Activated T-helper 2 cell treated with anti-CD3 and anti-CD28 coated beads, Interferon-gamma antibody, Interleukin-2, Interleukin-4, amounts not matched to agents 10 μg/mL and 5 μg/mL and 100 μg/mL, durations not matched to agents 14 hours and 24 hours and 36 hours (primary cell): ENCODE results near the gene VPS41. TPM values are rescaled to one million over a fixed set of nuclear protein-coding genes. Genes with fewer than 3 reads are reported as not detected.

Experiments used
- DNase-seq: peaks from one replicate; pipeline ENCODE4 v3.0.0; 2021; ENCODE audit warnings: low spot score
- H3K27ac Mint-ChIP-seq: one replicate; pipeline ENCODE4 v1.8.0; 2021; ENCODE audit warnings: mixed read lengths
- H3K27me3 Mint-ChIP-seq: one replicate; pipeline ENCODE4 v1.8.0; 2021; ENCODE audit warnings: low read depth, mixed read lengths
- H3K36me3 Mint-ChIP-seq: one replicate; pipeline ENCODE4 v1.8.0; 2021; ENCODE audit warnings: low read depth, mixed read lengths
- H3K4me1 Mint-ChIP-seq: one replicate; pipeline ENCODE4 v1.8.0; 2021; ENCODE audit warnings: low read depth, mixed read lengths
- H3K4me3 Mint-ChIP-seq: one replicate; pipeline ENCODE4 v1.8.0; 2021; ENCODE audit warnings: low read depth, mild to moderate bottlenecking, moderate library complexity, mixed read lengths
- H3K9me3 Mint-ChIP-seq: one replicate; pipeline ENCODE4 v1.8.0; 2021; ENCODE audit warnings: mixed read lengths
- intact Hi-C: fragments of 100-400 bp; cut with micrococcal nuclease; formaldehyde crosslinking; loops from one replicate; pipeline ENCODE4 v1.15.1; 2023
- total RNA-seq: library from RNA; stranded (reverse); gene quantifications from 2 replicates; pipeline ENCODE4 v1.2.3, GENCODE V29; 2022

Gene VPS41
- total RNA-seq, 1 donor from 2014 or later: 59.9 TPM

DNA sequence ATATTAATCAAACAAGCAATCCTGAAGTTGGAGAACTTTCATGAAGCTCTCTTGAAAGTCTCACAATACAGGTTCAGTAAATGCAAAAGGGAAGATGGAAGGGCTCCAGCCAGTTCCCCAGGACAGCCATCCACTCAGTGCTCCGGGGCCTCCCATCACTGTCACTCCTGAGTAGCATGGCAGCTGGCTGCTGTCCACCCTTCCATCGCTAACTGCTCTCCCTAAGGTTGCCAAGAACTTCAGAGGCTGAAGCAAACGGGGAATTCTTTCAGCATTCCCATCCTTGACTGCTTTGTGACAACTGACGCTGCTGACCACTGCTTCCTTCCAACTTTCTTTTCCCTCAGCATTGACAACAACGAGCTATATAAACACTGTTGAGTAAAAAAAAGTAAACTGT lies 69.1 kb downstream of the VPS41 start:
- no peaks in the 10 kb centered on the region for H3K27me3 Mint-ChIP-seq
- intact Hi-C loops: no loop called here
- peaks cover 3% of the 10 kb centered on the region for H3K4me1 Mint-ChIP-seq
- H3K4me3 Mint-ChIP-seq: no peak overlapping the region
- no peak for DNase-seq
- no peaks in the 10 kb centered on the region for H3K9me3 Mint-ChIP-seq
- no peak overlapping the region for H3K27ac Mint-ChIP-seq
- H3K36me3 Mint-ChIP-seq: no peaks in the 10 kb centered on the region

DNA sequence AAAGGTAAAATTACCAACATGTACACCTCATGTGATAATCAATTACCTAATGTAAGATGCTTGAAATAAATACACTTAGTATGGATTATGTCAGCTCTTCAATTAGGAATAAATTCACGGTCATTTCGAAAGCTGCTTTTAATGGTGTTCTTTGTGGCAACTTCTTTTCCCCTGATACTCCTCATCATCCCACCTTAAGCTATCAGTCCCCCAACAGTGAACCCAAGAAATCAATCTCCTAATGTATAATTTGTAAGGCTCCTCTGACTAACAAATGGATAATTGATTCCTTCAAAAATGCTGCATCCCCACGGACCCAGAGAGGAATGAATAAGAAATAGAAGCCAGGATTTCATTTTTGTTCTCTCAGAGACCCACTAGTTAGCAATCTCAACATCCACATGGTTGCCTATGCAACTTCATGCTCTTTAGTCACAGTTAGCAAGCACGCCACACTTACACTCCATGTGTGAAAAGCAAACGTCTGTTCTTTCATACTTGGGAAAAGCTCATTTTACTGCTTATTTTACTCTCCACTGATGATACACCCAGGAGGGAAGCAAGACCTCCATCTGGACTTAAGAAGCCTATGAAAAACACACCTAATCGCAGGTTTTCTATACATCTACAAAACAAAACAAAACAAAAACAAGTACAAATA lies 70.1 kb downstream of the VPS41 start:
- Mint-ChIP-seq H3K36me3 (no peaks in the 10 kb centered on the region), H3K27me3 (no peaks in the 10 kb centered on the region), H3K27ac (no peak overlapping the region), H3K9me3 (no peaks in the 10 kb centered on the region), H3K4me1 (peaks cover 3% of the 10 kb centered on the region), H3K4me3 (no peak overlapping the region)
- DNase-seq: no peak
- intact Hi-C loops: no loop called here

DNA sequence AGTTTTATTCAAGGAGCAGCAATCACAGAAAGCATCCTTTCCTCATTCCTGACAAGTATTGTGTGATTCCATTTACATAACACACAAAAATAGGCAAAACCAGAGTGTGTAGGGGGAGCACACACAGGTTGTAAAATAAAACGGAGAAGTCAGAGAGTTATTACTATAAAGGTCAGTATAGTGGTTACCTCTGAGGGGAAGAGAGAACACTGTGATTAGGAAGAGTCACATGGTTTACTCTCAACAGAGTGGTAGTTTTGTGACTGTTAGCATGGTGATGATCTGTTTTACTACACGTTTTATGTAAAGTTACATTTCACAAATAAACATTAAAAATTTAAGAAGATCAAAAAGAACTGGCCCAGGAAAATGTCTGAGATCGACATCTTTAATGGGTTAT lies 74.6 kb downstream of the VPS41 start:
- H3K27ac Mint-ChIP-seq: no peak overlapping the region
- peaks cover 3% of the 10 kb centered on the region for H3K4me1 Mint-ChIP-seq
- H3K36me3 Mint-ChIP-seq: no peaks in the 10 kb centered on the region
- no peaks in the 10 kb centered on the region for H3K9me3 Mint-ChIP-seq
- no peak overlapping the region for H3K4me3 Mint-ChIP-seq
- no peaks in the 10 kb centered on the region for H3K27me3 Mint-ChIP-seq
- no peak for DNase-seq
- intact Hi-C loops: no loop called here

DNA sequence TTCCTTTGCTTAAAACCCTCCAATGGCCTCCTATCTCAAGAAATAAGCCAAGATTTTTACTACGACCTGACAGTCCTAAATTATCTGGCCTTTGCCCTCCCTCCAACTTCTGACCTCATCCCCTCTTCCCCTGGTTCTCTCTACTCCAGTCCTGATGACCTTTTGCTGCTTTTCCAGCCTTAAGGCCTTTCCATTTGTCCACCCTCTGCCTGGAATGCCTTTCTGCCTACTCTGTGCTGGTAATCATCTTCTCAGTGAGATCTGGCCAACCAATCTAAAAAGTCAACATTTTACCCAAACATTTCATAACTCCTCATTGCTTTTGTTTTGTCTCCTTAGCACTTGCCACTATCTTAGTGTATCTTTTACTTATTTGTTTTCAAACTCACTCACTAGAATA lies 75.7 kb downstream of the VPS41 start:
- no peak overlapping the region for H3K27ac Mint-ChIP-seq
- peaks cover 3% of the 10 kb centered on the region for H3K4me1 Mint-ChIP-seq
- H3K4me3 Mint-ChIP-seq: no peak overlapping the region
- no peaks in the 10 kb centered on the region for H3K27me3 Mint-ChIP-seq
- no peaks in the 10 kb centered on the region for H3K36me3 Mint-ChIP-seq
- intact Hi-C loops: no loop called here
- no peaks in the 10 kb centered on the region for H3K9me3 Mint-ChIP-seq
- DNase-seq: no peak

DNA sequence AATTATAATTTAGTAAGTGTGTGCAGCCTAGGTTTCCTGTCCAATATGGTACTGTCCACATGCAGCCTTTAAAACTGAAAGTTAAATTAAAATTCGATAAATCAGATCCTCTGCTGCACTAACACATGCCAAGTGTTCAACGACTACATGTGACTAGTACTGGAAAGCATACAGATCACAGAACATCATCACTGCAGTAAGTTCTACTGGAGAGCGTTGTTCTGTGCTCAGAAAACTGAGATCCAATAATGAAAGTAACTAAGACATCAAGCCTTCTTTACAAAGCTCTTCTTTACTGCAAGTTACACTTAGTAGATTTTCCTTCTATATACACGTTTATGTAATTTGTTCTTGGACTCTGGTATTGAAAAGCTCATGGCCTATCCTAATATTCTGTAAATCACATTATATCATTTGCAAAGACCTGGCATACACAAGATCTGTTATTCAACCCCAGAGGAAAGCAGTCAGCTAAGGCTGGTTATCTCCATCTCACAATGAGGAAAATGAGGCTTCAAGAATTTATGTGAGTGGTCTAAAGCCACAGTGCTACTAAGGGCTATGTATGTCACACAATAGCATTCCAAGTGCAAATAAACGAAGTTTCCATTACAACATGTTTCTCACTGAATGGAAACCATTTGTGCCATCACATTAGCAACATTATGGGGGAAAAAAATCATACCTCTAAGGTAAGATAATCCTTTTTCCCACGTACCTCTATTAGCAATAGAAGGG lies 77.6 kb downstream of the VPS41 start:
- H3K27me3 Mint-ChIP-seq: no peaks in the 10 kb centered on the region
- intact Hi-C loops: no loop called here
- H3K4me3 Mint-ChIP-seq: no peak overlapping the region
- no peak for DNase-seq
- H3K9me3 Mint-ChIP-seq: no peaks in the 10 kb centered on the region
- H3K4me1 Mint-ChIP-seq: peaks cover 3% of the 10 kb centered on the region
- H3K27ac Mint-ChIP-seq: no peak overlapping the region
- H3K36me3 Mint-ChIP-seq: no peaks in the 10 kb centered on the region

DNA sequence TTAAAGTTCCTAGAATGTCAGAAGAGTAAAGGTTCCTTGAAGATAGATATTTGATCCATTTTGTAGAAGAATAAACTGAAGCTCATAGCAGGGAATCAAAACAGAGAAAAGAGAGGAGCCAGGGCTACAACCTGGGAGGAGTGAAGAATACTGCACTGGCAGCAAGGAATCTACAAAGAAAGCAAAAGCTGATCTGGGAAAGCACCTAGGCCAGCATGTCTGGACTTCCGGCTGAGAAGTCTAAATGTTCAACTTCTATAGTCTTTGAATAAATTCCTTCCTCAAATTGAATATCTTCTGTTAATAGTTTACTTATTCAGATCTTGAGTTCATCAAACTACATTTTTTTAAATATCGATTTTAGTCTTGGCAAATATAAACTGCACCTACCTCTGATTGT lies 78.2 kb downstream of the VPS41 start:
- Mint-ChIP-seq H3K4me3 (no peak overlapping the region), H3K36me3 (no peaks in the 10 kb centered on the region), H3K27me3 (no peaks in the 10 kb centered on the region), H3K4me1 (peaks cover 3% of the 10 kb centered on the region), H3K27ac (no peak overlapping the region), H3K9me3 (no peaks in the 10 kb centered on the region)
- DNase-seq: no peak
- intact Hi-C loops: no loop called here

DNA sequence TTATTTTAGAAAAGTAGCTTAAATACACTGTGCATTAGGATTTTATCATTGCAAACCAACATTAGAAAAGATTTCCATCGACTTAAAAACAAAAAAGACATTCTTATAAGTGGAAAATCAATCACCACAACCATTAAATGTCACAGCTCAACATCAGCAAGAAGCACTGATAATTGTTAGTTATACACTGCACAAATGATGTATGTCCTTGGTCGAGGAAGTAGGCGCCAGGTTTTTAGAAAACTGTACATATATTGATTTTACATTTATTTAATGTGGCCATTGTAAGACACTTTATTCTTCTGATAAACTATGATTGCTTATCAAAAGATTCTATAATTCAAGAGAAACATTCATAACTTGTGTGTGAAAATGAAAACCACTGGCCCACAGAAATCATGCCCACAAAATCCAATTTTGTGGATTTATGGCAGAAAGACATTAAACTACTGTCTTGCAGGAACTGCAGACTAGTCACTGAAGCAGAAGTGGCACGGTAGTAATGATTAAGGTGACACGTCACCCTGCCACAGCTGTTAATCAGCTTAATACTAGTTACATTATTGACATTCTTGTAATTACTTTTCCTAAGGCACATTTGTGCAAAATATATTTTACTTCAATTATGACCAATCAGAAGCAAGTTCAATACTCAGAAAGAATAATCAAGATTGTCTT lies 79.4 kb downstream of the VPS41 start:
- H3K4me1 Mint-ChIP-seq: peaks cover 3% of the 10 kb centered on the region
- no peak overlapping the region for H3K4me3 Mint-ChIP-seq
- no peaks in the 10 kb centered on the region for H3K9me3 Mint-ChIP-seq
- H3K27me3 Mint-ChIP-seq: no peaks in the 10 kb centered on the region
- intact Hi-C loops: no loop called here
- no peak for DNase-seq
- no peaks in the 10 kb centered on the region for H3K36me3 Mint-ChIP-seq
- H3K27ac Mint-ChIP-seq: no peak overlapping the region

DNA sequence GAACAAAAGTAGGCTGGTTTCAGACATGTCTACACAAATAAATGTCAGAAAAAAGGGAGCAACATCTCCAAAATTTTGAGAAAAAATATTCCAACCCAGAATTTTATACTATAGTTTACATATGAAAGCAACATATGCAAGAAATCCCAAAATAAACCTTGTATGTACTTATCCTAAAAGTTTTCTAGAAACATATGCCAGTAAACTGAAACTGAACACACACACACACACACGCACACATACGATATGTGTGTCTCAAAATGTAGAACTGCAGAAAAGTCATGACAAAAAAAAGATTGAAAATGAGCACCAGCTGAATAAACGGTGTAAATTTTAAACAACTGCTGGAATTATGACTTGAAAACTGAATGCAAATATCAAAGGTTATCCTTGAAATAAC lies 81.0 kb downstream of the VPS41 start:
- Mint-ChIP-seq H3K27me3 (no peaks in the 10 kb centered on the region), H3K9me3 (no peaks in the 10 kb centered on the region), H3K27ac (no peak overlapping the region), H3K4me1 (peaks cover 3% of the 10 kb centered on the region), H3K4me3 (no peak overlapping the region), H3K36me3 (no peaks in the 10 kb centered on the region)
- DNase-seq: no peak
- intact Hi-C loops: no loop called here

DNA sequence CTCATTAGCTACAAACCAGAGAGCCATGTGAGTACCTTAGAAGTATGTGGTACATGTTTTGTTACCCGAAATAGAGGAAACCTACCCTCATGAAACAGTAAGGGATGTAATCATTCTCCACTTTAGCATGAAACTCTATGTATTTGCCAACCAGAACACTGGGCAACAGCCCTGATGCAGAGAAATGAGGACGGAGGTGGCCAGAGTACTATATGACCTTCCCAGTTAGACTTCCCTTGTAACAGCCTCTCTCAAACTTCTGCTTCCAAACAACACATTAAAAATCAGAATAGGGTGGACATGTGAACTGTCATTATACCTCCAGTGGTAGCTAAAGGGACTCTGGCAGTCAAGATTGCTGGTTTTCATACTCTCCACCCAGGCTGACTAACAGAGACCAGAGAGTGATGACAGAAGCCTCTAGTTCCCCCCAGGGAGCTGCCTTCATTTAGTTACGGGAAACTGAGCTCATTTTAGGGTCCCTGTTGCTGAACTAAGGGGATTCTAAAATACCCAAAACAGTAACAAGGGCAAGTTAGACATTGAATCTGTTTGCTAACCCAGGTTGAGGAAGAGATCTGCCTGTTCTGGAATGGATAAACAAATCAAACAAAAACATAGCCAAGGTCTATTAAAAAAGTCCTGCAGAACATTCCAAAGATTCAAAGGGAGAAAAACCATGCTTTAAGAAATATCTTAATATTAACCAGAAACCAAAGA lies 83.1 kb downstream of the VPS41 start:
- H3K4me1 Mint-ChIP-seq: peaks cover 3% of the 10 kb centered on the region
- intact Hi-C loops: no loop called here
- H3K9me3 Mint-ChIP-seq: no peaks in the 10 kb centered on the region
- no peaks in the 10 kb centered on the region for H3K27me3 Mint-ChIP-seq
- DNase-seq: no peak
- H3K4me3 Mint-ChIP-seq: no peak overlapping the region
- H3K36me3 Mint-ChIP-seq: no peaks in the 10 kb centered on the region
- no peak overlapping the region for H3K27ac Mint-ChIP-seq

DNA sequence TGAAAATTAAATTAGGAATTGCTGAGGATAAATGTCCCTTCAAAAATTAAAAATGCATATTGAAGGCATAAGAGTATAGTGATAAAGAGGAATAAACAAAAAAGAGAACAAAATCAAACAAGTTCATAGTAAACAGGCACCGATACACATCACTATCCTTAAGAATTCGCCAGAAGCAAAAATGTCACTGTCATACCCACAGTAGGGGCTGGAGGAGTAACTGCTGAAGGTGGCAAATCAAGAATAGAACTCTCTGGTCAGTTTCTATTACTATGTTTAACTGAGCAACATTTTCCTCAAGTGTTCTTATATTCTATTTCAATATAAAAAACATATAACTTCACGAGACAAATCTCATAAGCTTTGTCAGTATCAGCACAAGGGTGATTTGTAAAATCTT lies 84.0 kb downstream of the VPS41 start:
- Mint-ChIP-seq H3K4me3 (no peak overlapping the region), H3K27me3 (no peaks in the 10 kb centered on the region), H3K4me1 (no peaks in the 10 kb centered on the region), H3K9me3 (no peaks in the 10 kb centered on the region), H3K27ac (no peak overlapping the region), H3K36me3 (no peaks in the 10 kb centered on the region)
- DNase-seq: no peak
- intact Hi-C loops: no loop called here

DNA sequence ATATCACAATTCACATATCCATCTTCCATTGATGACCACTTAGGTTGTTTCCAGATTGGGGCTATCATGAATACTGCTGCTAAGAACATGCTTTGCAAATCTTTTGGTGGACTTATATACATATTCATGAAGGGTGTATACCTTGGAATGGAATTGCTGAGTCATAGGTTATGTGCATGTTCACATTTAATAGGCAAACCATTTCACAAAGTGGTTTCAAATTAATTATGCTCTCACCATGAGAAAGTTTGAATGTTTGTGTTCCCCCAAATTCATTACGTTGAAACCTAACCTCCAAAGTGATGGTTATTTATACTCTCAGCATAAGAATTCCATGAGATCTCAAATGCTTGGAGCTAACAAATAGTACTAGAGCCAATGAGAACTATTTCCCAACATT lies 86.4 kb downstream of the VPS41 start:
- Mint-ChIP-seq H3K4me3 (no peak overlapping the region), H3K4me1 (no peaks in the 10 kb centered on the region), H3K27me3 (no peaks in the 10 kb centered on the region), H3K36me3 (peaks cover 4% of the 10 kb centered on the region), H3K9me3 (no peaks in the 10 kb centered on the region), H3K27ac (no peak overlapping the region)
- intact Hi-C loops: no loop called here
- no peak for DNase-seq

DNA sequence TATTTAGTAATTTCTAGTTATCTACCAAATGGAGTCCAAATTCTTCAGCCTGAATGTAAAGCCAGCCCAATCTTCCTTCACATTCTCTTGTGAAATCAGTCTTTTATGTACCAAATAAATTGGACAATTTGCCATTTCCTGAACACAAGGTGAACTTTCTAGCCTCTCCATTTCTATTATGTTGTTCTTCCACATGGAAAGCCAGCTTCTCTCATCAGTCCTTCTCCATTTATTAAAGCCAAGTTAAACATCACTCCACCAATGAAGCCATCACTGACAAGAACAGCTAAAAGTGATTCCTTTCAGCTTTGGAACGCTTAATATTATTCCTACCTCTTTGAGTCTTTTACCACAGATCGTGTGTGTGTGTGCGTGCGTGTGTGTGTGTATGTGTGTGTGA lies 88.4 kb downstream of the VPS41 start:
- Mint-ChIP-seq H3K4me3 (no peak overlapping the region), H3K36me3 (peaks cover 5% of the 10 kb centered on the region), H3K4me1 (no peaks in the 10 kb centered on the region), H3K9me3 (no peaks in the 10 kb centered on the region), H3K27ac (no peak overlapping the region), H3K27me3 (no peaks in the 10 kb centered on the region)
- intact Hi-C loops: no loop called here
- DNase-seq: no peak

DNA sequence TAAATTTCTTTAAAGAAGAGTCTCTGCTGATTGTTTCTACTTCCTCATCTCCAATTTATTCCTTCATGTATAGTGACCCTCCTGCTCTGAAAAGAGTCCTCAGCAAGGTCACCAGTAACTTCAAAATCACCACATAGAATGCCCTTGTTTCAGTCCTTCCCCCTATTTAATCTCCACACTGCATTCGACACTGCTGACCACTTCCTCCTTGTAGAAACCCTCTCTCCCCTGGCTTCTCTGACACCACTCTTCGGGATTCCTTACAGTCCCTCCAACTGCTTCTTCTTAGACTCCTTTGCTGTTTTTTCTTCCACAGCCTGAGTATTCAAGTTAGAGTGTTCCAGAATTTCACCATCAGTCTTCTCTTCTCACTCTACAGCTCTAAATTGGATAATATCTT lies 89.5 kb downstream of the VPS41 start:
- no peaks in the 10 kb centered on the region for H3K9me3 Mint-ChIP-seq
- H3K4me3 Mint-ChIP-seq: no peak overlapping the region
- intact Hi-C loops: no loop called here
- no peak for DNase-seq
- no peak overlapping the region for H3K27ac Mint-ChIP-seq
- no peaks in the 10 kb centered on the region for H3K4me1 Mint-ChIP-seq
- no peaks in the 10 kb centered on the region for H3K27me3 Mint-ChIP-seq
- H3K36me3 Mint-ChIP-seq: peaks cover 7% of the 10 kb centered on the region
